GM21717 (cell line): ENCODE results near the gene PSME1.
A peak's percentile ranks its signal among the peaks of the same experiment; 100 is the strongest.

Experiments used
- ATAC-seq: cut with Tn5 transposase; IDR thresholded peaks from one replicate; pipeline ENCODE4 v1.9.1; 2021; ENCODE audit warnings: mild to moderate bottlenecking, moderate library complexity; ENCODE audit not compliant: unreplicated experiment

PSME1 gene

DNA sequence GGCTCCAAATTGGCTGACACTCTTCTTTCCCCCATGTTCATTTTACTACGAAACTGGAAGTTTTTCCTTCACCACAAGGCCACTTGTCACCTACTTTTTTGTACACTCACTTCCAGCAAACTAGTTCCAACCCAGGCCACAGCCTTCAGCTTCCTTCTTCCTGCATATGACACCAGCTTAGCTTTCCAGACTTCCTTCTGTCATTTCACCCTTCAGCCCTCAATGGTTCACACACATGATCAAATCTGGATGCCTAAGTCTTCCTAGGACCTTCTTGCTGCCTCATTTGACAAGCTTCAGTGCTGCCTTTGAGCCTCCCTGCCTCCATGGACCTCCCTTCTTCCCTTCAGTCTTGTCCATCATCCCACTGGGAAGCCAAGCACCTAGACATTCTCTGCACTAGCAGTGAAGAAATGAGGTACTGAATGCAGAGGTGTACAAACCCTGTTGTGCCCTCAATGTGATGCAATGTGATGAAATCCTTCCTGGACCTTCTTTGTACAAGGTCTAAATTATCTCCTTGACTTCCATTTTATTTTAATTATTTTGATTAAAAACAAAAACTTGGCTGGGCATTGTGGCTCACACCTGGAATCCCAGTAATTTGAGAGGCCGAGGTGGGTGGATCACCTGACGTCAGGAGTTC, 31.6 kb downstream of the PSME1 start:
- ATAC-seq: no peak

DNA sequence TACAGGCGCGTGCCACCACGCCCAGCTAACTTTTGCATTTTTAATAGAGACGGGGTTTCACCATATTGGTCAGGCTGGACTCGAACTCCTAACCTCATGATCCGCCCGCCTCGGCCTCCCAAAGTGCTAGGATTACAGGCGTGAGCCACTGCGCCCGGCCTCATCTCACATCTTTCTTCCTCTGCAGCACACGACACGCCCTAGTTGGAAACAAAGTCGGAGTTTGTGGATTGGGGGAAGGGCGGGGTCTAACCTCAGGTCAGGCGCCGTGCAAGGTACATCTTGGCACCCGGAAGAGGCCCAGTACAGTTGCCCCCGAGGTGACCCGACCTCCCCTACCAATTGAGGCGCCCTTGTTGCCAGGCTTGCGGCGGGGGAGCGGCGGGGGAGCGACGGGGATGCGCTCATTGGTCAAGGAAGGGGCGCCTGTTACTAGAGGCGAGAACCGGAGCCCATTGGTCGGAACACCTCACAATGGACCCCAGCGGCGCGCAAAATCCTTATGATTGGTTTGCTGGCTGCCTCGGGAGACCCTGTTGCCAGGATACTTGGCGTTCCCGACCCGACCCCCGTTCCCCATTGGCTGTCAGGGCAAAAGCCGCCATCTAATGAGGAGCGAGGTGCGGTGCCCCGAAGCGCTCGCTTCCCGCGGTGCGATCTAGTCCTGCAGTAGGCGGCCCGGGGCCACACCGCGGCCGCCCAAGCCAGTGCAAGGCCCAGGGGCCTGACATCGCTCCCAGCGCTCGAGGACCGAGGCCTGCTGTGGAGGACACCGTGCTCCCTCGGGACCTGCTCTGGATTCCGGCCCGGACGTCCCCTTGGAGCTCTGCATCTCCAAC, 35.6 kb downstream of the PSME1 start, which contains the start of gene REC8:
Gene REC8, plus strand, starts transcription at position 659 of the 839 bp plus-strand sequence. CDS start 473 bp downstream, outside the sequence.
- peak; percentile 63 for ATAC-seq

DNA sequence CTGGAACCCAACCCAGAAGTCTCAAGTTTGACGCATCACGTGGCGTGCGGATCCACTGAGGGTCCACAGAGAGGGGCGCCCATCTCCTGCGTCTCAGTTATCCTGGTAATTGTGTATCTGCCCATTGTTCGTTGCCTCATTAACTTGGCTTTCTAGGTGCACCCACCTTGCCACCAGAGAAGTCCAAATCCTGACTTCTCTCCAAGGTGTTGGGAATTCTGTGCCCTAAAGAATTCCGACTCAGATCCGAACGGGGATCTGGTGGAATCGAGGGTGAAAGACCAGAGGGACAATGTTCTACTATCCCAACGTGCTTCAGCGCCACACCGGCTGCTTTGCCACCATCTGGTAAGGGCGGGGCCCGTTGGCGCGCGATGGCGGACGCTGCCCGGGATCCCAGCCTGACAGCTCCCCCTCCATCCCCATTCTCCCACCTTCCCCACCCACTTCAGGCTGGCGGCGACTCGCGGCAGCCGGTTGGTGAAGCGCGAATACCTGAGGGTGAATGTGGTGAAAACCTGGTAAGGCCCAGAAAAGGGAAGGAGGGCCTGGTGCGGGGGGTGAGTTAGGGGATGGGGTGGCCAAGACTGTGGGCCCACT, 36.4 kb downstream of the PSME1 start:
- no peak for ATAC-seq

DNA sequence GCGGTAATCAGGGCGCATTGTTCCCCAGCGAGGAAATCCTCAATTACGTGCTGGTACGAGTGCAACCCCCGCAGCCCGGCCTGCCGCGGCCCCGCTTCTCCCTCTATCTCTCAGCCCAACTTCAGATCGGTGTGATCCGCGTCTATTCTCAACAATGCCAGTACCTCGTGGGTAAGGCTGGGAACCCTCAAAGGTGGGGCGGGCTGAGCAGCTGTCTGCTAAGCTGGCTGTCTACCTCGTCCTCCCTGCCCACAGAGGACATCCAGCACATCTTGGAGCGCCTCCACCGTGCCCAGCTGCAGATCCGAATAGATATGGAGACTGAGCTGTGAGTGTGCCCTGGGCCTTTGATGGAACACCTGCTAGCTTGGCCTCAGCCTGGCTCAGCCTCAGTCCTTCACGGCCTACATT, 36.9 kb downstream of the PSME1 start:
- ATAC-seq: no peak

DNA sequence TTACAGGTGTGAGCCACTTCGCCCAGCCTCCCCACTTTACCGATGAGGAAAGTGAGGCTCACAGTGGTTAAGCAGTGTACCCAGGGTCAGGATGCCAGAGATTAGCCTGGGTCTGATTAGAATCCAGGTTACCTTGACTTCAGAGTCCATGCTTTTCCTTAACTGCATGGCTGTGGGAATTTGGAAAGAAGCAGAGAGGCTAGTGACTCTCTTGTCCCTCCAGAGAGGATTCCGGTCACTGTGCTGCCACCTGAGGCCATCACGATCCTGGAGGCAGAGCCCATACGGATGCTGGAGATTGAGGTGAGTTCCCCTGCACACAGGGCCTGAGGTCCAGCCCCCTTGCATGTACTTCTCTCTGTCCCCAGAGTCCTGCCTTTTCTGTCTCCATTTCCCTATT, 40.6 kb downstream of the PSME1 start:
- ATAC-seq: no peak

DNA sequence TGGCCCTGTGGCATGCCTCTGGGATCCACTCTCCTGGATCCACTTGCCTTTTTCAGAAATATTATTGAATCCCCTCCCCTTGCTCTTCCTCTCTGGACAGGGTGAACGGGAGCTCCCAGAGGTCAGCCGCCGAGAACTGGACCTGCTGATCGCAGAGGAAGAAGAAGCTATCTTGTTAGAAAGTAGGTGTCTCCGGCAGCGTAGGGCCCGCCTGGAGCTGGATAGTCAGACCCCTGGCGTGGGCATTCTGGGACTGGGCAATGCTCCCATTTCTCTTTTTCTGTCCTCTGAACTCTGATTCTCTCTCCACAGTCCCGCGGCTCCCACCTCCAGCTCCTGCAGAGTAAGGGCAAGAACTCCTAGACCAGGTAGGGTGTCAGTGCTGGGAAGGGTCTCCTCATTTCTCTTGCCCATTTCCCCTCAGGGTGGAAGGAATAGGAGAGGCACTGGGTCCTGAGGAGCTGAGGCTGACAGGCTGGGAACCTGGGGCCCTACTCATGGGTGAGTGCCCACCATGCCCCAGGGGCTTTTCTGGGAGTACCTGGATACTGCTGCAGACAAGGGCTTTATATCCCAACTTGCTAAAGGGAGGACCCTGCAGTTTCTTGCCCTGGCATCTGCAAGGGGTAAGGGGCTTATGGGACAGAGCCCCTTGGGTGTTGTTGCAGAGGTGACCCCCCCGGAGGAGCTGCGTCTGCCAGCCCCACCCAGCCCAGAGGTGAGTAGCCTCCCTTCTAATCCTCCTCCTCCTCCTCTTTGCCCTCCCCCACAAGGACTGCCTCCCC, 41.2 kb downstream of the PSME1 start:
- ATAC-seq: no peak

DNA sequence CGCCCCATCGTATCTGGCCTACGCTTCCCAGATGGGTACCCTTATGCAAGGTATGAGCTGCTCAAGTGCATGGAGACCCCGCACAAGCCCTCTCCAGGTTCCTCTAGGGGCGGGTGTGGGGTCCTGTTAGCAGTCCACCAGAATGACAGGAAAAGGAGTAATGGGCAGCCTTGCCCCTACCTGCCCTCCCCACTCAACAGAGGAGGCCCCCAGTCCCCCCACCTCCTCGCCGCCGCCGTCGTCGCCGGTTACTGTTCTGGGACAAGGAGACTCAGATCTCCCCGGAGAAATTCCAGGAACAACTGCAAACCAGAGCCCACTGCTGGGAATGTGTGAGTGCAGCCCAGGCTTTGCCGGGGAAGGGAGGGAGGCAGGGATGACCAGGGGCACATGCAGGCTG, 41.9 kb downstream of the PSME1 start:
- ATAC-seq: no peak

DNA sequence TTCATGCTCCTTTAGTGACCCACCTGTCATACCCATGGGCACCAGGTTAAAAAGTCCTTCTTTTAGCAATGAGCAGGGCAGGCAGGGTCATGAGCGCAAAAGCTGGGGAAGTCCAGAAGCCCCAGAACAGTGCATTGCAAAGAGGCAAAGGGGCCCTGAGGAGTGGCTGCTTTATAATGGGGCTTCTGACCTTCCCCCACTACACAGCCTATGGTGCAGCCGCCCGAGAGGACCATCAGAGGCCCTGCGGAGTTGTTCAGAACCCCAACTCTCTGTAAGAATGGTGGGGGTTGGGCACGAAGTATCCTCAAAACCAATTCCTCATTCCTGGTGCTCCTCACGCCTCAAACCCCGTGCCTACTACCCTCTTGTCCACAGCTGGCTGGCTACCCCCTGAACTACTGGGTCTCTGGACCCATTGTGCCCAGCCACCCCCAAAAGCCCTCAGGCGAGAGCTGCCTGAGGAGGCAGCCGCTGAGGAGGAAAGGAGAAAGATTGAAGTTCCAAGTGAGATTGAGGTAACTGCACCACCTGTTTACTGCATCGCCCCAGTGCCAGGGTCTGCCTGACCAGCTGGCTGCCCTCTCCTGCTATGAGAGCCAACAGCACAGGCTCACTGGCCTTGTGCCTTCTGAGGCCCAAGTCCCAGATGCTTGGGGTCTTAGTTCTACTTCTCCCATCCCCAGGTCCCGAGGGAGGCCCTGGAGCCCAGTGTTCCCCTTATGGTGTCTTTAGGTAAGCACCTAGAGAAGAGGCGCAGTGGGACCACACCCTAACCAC, 42.6 kb downstream of the PSME1 start:
- no peak for ATAC-seq

DNA sequence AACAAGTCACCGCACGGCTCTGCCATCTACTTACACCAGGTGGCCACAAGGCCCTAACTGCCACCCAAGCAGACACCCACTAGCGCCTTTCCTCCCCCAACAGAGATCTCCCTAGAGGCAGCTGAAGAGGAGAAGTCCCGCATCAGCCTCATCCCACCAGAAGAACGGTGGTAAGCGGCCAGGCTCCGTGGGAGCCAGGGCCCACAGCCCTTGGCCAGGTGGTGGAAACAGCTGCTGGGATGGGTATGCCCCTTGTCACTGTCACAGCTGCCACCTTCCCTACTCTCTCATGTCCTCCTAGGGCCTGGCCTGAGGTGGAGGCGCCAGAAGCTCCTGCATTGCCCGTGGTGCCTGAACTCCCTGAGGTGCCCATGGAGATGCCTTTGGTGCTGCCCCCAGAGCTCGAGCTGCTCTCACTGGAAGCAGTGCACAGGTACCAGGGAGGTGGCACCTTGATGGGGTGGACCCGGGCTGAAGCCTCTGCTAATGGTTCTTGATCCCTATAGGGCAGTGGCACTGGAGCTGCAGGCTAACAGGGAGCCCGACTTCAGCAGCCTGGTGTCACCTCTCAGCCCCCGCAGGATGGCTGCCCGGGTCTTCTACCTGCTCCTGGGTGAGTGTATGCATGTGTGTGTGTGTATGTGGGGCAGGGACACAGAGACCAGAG, 43.4 kb downstream of the PSME1 start:
- ATAC-seq: no peak

DNA sequence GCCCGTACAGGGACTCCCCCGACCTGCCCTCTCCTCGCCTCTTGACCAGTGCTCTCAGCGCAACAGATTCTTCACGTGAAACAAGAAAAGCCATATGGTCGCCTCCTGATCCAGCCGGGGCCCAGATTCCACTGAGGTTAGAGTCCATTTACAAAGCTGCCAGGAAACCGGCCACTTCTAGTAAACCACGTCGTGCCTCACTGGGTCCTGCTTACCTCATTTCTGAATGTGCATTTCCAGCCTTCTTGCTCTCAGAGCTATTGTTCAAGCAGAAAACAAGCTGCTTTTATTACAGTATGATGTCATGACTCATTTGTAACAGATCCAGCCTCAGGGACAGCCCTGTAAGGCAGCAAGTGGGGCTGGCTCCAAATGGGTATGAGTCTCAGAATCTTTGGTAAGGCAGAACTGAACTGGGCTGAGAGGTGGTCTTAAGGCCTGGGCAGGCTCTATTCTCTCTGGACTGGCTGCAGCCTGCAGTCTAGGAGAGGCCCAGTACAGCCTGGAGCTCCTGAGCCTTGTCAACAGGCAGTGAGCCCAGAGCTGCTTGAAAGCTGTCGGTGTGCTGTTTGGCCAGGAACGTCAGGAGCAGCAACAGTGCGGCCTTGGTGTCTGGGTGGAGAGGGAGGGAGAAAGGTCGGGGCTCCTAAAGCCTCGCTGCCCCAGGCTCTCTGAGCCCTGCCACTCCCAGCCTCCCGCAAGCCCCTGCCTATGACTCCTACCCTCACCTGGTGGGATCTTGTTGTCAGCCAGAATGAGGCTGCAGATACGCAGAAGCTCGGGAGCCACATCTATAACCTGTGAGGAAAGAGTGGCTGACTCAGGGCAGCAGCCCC, 44.2 kb downstream of the PSME1 start:
- no peak for ATAC-seq

DNA sequence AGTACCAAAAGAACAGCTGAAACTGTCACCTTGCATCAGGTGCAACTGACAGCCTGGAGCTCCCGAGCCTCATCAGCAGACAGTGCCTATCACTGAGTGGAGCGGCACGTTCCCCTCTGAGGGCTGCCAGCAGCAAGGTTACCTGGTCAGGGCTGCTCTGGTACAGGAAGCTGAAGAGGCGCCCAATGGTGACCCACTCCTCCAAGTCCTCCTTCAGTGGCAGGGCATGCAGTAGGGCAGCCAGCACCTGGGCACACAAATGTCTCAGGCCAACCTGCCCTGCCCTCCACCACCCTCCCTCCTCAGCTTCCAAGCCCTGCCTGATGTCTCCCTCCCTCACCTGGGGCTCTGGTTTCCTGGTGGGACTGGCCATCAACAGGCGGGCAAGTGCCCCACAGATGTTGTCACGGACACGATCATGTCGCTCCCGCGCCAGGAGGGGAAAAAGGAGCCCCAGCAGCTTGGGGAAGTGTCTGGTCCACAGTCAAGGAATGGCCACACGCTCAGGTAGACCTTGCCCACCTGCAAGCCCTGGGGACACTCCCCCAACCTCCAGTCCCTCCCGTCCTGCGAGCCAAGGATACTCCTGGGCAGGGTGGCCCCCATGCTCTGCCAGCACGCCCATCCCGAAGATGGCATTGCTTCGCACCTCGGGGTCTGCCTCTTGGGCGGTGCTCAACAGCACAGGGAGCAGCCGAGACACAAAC, 45.5 kb downstream of the PSME1 start:
- no peak for ATAC-seq

DNA sequence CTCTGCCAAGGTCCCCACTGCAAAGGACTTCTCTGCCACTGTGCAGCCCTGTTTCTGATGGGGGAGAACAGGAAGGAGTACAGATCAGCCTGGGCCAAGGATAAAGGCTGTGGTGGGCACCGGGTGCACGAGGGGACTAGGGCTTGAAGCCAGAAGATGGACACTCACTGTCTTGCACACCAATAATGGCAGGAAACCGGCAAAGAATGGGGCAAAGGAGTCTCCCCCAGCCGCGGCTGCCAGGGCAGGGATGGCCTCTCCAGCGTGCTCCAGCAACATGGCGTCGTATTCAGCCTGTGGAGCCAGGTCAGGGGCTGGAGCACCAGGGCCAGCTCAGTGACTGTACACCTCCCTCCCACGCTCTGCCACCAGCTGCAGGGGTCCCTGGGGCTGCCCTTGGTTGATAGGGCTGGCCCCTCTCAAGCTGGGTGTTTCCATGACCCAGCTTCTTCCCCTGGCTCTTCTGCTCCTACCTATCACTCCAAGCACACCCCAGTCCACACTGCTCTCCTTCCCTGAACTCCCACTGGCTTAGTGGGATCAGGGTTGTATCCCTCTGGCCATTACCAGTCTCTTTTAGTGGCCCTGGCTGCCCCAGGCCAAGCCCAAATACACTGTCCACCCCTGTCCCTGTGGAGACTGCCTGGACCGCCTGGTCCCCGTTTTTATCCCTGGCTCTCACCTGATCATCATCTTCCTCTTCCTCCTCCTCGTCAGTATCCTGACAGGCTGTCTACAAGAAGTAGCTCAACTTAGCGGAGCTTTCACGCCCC, 46.3 kb downstream of the PSME1 start:
- no peak for ATAC-seq

DNA sequence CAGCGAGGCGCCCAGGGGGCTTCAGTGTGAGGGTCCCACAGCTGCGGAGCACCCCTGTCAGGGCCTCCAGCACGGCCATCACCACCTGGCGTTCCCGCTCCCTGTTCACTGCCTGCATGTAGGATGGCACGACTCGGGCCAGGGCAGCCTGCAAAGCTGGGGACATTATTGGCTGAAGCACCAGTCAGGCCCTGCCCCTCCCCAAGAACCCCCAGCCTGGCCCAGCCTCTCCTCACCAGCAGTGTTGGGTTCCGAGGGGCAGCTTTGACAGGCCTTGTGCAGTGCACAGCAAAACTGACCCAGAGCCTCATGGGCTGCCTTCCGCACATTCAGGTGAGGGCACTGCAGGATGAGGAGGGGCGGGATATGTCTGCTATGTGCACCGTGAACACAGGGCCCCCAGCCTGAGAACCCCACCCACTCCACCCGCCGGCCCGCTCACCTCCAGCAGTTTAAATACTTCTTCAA, 47.1 kb downstream of the PSME1 start:
- ATAC-seq: no peak

DNA sequence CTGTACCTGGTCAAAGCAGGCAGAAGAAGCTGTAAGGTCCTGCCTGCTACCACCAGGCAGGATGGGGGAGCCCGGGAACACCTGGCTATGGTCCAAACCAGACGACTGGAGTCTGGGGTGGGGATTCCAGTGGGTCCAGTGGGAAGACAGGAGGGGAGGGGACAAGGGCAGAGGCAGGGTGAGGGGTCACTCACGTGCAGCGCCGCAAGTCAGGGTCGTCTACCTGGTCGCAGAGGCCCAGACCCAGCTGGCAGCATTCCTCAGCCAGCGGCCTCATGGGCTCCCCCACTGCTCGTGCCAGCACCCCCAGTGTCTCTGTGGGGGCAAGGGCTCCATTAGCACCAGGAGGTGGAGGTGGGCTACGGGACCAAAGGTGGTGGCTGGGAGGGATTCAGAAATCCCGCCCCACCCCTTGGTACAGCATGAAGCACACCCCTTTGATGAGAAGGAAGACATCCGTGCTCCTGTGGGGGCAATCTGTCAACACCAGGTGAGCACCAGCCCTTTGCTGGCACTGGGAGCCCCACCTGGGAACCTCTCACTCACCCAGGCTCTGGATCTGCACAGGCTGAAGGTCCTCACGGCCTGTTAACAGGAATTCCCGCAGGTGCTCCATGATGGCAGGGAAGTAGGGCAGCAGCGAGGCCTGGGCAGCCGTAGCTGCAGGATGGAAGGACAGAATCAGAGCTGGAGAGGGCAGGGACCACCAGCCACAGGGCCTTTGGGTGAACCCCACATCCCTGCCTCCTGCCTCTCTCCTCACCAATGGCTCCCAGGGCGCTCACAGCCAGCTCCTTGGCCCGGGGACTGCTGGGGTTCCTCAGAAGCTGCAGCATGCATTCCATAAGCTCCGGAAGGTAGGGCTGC, 48.3 kb downstream of the PSME1 start:
- ATAC-seq: no peak

DNA sequence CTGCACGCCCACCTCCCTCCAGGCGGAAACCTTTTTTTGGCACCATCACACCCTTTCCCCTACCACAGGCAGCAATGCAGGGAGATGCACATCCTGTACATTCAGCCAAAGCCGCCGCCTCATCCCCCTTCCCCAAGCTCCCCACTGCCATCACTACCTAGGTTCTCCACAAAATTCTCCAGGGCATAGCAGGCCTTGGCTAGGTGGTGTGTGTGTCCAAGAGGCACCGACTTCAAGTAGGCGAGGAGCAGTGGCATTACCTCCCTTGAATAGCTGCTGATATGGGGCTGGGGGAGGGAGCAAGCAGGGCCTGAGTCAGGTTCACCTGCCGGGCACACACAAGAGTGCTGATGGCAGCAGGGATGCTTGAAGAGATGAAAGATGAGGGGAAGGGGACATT, 49.0 kb downstream of the PSME1 start:
- ATAC-seq: no peak

DNA sequence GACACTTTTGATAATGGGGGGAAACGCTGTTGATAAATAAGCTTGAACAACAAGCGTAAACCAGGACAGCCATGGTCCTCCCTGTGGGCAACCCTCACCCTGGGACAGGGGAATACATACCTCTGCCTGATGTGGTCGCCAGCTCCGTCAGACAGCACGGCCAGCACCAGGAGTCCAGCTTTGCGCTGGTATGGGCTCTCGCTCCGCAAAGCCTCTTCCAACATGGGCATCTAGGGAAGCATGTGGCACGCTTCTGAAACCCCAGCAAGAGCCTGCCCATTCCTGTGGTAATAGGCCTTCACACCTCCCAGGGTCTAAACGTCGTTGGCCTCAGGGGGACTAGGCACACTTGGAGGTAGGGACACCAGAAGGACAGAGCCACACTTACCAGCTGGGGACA, 49.7 kb downstream of the PSME1 start:
- ATAC-seq: no peak
